Amniotic epithelial cell (primary cell): Measurements from ENCODE around the gene PRLR.
"Not testable (repeated sequence)": the region's sequence is repeated elsewhere in the genome, so short reads cannot be mapped to it uniquely, and the experiment has no call there.

Experiments
- DNase-seq: peaks from one replicate; pipeline ENCODE4 v3.0.0-alpha.2; 2010; ENCODE audit warnings: low read depth

The PRLR gene

DNA sequence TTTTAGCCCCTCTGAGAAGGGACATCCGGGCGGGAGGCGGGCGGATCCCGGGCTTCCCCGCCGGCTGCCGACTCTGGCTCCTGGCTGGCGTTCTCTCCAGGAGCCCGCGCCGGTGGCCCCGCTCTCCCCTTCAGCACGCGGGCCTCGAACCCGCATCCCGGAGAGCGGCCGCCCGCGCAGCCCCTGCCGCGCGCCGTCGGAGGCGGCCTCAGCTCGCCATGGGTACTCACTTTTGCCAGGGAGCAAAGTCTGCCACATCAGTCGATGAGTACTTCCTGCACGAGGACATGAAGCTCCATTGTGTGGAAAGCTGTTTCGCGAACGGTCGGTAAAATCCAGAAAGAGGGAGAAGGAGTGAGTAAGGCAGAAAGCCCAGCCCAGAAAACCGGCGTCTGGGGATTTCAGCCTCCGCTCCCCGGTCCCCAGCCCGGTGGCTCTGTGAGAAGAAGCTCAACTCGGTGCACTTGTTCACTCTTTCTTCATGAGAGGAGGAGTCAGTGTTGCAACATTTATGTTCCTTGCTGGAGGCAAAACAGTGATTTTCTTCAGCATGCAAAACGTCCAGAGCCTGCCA is at the start of gene PRLR:
PRLR (minus strand) TSS at position 450 of the 574 bp plus-strand sequence. CDS start 140,867 bp downstream, outside the sequence.
- DNase-seq: peak; percentile 64

DNA sequence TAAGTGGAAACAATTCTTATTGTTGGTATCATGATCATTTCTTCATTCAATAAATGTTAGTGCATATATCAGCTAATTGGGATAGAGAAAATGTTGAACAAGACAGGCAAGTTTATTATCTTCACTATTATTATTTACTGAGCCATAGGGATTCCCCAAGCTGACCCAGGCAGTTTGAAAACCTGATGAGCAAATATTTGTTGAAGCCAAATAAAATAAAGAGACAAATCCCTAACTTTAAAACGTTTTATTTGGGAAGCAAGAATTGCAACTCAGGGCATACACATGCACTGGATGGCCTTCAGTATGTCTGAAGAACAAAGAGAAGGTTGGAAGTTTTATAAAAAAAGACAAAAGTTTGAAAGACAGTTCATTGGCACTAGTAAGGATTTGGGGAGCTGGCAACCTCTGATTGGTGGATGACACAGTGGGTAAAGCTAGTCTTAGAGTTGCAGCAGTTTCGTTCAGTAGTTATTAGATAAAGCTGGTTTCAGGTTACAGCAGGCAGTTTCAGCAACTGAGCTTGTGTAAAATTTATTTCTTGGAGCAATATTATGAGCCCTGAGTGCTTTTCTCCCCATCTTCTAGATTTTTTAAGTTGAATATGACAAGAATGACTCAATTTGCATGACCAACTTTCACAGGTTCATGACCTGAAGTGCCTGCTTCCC is 44.7 kb upstream of the PRLR start:
- DNase-seq: peak; percentile 12

DNA sequence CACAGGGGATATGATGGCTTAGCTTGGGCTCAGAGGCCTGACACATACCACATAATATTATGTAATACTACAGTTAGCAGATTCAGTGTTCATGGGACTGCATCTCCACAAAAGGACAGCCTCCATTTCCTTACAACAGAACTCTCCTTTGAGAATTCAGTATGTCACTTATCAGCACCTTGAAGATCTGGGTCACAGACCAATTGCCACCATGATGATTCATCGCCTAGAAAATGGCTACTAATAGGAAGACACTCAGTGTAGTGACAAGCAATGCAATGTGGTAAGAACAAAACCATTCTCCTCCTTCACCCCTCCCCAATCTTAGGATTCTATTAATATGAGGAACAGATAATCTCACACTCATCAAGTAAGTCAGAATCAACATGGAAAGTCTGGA is 38.7 kb upstream of the PRLR start:
- no peak for DNase-seq

DNA sequence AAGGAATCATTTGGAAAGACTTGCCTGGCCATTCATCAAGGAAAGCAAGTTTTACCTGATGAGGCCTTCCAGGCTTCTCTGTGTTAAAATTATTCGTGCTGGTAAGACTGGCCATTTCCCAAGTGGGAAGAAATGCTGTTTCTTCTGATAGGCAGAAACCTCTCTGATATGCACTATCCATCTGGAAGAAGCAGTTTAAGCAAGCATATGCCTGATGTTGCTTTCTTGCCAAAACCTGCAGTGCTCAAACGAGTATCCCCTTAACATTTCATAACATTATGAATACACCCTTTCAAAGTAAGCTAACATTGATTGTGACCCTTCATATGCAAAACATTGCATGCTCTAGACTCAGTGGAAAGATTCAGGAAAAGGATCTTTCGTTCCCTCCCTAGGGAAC is 36.0 kb upstream of the PRLR start:
- DNase-seq: no peak

DNA sequence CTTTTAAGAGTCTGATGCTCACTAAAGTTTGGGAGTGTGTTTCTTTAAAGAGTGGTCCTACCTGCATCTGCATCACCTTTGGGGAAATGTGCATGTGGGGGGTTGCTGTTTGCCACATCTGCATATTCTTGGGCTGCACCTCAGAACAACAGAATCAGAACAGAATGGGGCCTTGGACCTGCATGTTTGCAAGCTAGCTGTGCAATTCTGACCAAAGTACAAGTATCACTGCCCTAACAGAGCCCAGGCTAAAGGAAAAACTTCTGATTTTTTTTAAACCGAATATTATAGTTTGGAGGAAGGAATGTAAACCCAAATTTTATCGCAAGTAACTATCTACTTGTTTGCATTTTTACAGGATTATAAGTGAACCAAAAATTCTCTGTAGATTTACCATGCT is 34.2 kb upstream of the PRLR start:
- no peak for DNase-seq

DNA sequence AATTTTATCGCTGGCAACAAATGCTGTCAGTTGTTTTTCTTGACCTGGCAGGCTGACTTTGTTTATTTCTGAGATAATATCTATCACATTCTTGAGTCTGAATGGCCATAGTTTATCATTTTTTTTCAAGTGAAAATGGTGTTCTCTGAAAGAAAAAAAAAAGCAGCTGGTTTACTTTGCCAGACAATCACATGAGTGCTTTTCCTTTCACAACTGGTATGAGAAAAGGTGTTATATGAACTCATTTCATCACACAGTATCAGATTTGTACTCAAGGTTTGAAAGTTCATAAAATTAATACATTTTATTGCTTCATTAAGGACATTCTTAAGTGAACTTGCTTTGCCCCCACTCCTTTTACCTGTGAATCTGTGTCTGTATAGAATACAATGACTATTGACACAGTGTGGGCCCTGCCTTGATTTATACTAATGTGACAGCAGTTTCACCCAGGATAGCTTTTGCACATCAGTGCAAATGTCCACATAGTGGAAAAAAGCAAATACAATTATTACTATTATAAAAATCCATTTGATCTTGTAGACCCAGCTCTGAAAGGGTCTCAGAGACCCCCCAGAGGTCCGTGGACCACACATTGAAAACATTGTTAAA is 33.1 kb upstream of the PRLR start:
- DNase-seq: peak; percentile 25

DNA sequence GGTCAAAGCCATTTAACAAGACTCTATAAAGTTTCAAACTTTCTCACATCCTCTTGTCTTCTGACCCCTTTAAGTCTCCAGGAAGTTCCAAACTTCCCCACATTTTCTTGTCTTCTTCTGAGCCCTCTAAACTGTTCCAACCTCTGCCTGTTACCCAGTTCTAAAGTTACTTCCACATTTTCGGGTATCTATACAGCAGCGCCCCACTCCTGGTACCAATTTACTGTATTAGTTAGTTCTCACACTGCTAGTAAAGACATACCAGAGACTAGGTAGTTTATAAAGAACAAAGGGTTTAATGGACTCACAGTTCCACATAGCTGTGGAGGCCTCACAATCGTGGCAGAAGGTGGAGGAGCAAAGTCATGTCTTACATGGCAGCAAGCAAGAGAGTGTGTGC is 23.3 kb upstream of the PRLR start:
- DNase-seq: no peak

DNA sequence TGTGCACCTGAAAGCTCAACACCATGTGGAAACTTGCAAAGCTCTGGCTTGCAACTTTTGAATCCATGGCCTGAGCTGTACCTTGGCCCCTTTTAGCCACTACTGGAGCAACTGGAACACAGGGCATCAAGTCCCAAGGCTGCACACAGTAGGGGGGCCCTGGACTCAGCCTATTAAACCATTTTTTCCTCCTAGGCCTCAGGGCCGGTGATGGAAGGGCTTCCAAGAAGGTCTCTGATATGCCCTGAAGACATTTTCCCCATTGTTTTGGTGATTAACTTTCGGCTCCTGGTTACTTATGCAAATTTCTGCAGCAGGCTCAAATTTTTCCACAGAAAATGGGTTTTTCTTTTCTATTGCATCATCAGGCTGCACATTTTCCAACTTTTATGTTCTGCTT is 22.7 kb upstream of the PRLR start:
- no peak for DNase-seq

DNA sequence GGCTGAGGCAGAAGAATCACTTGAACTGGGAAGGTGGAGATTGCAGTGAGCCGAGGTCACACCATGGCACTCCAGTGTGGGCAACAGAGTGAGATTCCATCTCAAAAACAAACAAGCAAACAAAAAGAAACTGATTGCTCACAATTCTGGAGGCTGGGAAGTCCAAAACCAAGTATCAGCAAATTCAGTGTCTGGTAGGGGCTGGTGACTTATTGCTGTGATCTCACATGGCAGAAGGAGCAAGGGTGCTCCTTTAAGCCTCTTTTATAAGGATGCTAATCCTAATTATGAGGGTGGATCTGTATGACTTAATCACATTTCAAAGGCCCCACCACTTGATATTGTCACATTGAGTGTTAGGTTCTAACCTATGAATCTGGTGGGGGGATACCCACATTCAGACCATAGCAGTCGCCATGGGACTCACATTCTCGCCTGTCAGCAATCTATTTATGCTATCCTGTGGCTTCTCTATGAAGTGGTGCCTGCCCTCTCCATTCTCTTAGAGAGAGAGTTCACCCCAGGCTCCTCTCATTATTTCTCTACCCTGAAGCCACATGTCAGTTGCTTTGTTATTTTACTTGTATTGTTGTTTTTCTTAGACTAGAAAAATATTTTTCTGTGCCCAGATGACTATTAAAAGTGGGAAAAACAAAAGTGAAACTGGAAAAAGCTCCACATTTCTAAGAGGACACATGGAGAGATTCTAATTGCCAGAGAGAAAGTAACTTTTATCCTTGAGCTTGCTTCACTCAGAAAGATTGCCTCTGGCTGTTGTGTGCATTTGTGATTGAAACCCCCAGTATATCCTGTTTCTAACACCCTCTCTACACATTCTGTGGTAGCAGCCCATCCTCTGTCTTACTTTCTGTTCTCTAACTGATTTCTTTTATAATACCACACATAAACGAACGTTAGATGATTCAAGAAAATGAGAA is 18.8 kb upstream of the PRLR start:
- no peak for DNase-seq

DNA sequence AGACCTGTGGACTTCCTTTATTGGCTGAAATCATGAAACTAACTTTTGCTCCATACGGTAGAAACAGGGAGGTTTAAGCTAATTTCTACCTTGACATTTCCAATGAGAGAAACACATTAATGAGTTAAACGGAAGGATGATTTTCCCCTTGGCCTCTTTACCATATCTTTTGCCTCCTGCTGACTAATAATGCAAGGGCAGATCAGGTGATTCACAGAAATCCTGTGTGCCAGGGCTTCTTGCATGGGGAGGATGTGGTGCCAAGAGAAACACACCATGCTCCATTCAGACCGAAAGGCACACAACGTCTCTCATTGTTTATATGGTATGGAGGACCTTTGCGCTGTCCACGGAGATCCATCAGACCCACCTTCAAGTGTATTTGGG is 17.4 kb upstream of the PRLR start:
- peak; percentile 43 for DNase-seq

DNA sequence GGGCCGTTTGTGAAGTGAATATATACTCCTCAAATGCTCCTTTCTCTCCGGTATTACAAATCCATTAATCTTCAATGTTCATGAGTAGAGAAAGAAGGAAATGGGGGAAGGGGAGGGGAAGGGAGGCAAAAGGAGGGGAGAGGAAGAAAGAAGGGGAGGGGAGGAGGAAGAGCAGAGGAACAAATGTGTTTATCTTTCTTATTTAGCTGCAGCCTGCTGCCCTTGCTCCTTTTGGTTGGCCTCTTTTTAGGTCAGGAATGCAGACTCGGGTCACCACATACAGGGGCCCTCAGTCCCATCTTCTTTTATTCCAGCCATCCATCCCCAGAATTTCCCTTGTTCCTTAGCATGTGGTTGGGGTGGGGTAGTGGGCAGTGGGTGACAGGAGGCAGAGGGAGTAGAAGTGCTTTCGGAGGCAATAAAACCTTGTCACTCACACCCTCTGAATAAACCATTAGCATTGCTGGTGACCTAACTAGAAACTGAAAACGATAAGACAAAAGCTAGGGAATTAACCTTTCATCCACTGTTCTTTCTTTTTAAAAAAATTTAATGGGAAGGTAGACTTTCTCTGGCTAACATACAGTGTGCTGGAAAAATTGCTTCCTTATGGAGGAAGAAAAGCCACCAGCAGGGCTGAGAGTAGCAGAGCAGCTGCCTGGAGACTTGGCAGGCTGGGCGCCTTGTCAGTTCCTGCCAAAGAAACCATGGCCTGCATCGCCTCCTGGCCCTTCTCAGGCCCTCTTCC is 16.8 kb upstream of the PRLR start:
- no peak for DNase-seq

DNA sequence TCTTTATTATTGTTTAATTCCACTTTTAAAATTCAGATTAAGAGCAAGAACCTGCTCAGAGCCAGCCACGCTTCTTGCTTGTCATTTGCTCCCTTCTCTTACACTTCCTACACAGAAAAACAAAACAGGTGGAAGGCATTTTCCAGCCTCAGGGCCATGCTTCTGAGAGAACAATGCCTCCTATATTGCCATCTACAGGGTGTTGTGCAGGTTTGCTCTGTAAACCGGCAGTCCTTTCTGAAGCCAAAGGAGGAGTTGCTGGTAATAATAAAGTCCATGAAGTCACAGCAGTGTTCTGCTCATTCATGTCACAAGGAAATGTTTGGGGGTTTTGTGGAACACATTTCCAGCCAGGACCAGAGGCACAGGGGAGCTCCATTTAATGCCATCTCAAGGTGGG is 16.1 kb upstream of the PRLR start:
- DNase-seq: no peak

DNA sequence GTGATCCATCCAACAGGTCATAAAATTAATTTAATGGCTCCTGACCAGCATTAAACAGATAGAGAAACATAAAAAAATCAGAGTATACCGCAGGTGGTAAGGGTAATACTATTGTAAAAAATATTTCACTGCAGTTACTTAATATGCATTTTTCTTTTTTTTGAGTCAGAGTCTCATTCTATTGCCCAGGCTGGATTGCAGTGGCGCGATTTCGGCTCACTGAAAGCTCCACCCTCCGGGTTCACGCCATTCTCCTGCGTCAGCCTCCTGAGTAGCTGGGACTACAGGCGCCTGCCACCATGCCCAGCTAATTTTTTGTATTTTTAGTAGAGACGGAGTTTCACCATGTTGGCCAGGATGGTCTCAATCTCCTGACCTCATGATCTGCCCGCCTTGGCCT is 15.1 kb upstream of the PRLR start:
- DNase-seq: not testable (repeated sequence)

DNA sequence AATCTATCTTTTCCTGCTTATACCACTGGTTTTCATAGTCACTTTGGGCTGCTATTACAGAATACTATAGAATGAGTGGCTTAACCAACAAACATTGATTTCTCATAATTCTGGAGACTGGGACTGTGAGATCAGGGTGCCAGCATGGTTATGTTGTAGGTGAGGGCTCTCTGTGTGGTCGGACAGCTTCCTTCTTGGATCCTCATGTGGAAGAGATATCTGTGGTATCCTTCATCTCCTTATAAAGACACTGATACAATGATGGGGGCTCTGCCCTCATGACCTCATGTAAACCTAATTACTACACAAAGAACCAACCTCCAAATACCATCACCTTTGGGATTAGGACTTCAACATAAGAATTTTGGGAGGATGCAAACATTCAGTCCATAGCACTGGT is 13.9 kb upstream of the PRLR start:
- no peak for DNase-seq

DNA sequence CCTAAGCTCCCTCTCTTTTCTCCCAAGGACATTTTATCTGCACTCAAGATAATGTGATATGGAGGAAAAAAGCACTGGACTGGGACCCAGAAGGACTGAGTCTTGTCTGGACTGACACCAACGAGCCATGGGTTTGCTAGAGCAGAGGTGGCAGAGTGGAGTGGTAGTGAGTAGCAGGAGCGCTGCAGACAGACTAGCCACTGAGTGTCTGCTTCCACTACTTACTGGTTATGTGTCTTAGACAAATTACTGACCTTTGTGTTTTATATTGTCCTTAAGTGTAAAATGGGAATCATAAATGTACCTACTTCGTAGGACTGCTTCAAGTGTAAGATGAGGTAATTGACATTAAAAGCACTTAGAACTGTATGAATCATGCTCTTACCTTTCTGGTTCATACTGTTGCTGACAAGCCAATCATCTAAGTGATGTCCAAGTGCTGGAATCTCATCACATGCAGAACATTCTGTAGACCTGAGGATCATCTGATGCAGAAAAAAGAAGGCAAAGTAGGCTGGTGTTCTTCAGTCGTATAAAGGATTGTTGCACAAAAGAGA is 12.5 kb upstream of the PRLR start:
- DNase-seq: no peak

DNA sequence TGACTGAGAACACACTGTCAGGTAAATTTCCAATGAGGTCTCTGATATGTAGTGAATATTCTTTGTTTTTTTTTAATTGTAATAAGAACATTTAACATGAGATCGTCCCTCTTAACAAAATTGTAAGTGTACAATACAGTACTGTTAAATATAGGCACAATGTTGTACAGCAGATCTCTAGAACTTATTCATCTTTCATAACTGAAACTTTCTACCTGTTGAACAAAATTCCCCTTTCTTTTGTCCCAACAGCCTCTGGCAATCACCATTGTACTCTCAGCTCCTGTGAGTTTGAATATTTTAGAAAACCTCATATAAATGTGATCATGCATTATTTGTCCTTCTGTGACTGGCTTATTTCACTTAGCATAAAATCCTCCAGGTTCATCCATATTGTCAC is 10.6 kb upstream of the PRLR start:
- no peak for DNase-seq

DNA sequence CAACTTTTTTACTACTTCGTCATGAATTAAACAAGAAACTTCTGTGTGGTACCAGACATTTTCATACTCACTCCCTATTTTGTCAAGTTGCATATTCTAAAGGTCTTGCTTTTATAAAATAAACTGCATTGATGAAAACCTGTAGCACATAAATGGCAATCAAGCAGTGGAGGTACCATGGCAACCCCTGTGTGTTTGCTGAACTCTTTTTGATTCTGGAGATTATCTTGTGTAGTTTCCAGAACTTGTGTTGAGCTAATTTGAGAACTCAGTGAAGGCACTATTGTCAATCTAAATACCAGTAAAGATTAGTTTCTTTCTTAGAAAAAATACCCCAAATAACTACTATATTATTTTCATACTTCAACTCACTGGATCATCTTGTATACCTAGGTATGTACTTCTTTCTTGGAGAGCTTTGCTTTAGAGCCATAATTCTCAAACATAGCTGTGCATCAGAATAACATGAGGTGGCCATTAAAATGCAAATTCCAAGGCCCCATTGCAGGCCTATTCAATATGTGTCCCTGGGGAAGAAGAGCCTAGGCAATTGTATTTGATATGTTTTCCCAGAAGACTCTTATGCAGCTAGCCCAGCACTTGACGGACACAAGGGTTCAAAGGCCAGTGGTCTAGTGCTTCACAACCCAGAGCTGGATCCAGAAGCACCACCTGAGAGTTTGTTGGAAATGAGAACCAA is 9.8 kb upstream of the PRLR start:
- DNase-seq: no peak

DNA sequence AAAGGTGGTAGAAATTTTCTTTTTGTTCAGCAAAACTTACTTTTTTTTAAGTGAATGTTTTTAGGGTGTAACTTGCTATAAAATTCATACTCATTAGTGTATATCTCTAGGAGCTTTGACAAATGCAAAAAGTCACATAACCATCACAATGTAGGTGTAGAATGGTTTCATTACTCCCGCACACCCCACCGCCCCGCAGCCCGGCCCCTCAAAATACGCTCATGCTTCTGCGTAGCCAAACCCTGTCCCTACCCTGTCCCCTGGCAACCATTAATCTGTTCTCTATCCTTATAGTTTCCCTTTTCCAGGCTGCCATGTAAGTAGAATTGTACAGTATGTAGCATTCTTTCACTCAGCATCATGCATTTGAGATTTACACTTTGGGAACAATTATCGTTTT is 9.2 kb upstream of the PRLR start:
- no peak for DNase-seq

DNA sequence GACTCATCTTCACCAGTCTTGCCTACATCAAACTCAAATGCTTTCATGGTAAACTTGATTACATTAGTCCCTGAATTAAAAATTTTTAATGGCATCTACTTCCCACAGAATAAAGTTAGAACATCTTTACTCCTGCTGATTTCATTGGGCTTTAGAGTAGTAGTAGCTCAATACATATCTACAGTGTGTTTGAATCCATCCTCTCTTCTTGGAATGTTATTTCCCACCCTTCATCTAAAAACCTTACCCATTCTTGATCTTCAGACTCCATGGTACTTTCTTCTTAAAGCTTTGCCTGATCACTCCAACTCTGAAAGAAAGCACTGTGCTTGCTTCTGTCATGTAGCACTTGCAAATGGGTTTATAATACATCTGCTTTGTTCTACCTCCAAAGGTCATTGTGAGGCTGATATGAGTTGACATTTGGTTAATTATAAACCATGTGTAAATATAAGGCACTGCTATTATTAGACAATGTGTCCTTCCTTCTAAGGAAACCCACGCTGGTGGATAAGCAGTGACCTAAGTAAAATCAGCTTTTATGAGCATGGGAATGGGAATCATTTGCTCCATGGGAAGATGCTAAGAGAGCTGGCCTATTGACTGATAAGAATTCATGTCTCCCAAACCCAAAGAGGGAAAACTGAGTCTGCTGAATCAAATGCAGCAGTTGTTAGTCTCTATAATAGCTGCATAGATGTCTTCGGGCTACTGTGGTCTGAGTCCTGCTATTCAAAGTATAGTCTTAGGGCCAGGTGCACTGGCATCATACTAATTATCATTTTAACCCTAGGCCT is 7.5 kb upstream of the PRLR start:
- DNase-seq: no peak

DNA sequence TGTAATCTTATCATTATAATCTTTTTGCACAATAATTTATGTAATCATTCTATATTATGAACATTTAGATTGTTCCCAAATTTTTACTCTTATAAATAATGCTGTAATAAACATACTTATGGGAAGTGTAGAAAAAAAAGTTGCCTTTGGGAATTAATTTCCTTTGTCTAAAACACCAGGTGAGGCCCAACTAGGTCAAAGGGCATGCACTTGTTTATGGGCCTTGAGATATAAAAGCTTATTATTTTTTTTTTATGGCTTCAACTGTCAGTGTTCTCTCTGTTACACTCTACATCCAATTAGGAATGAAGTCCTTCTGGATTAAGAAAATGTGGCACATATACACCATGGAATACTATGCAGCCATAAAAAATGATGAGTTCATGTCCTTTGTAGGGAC is 6.5 kb upstream of the PRLR start:
- DNase-seq: no peak
